Measurements from ENCODE around the gene QKI.

The QKI gene

GRCh38 chr6:163501026-163501425 lies 86.5 kb downstream of the QKI start:
- H3K4me1 ChIP-seq, result peaks cover 0 to 28% (median 0%) of the 10 kb centered on the region in 4 donors
- no peak for DNase-seq
- H3K27ac ChIP-seq, result no peak overlapping the region
- intact Hi-C loops (cut with DNase I; ENCODE audit: low total_unique reads), result no loop called here
- H3K36me3 ChIP-seq, result no peaks in the 10 kb centered on the region
- H3K27me3 ChIP-seq, result no peaks in the 10 kb centered on the region
- no peak overlapping the region for H3K4me3 ChIP-seq
- peak in 1 of 2 experiments; percentile 6 for TF ChIP-seq CTCF (IDR thresholded peaks at IDR 0.05)
- no peaks in the 10 kb centered on the region for H3K9me3 ChIP-seq

GRCh38 chr6:163501439-163501838 lies 86.9 kb downstream of the QKI start:
- DNase-seq, result no peak
- Histone ChIP-seq H3K27me3 (no peaks in the 10 kb centered on the region), H3K4me1 (peaks cover 0 to 26% (median 0%) of the 10 kb centered on the region in 4 donors), H3K27ac (no peak overlapping the region), H3K4me3 (no peak overlapping the region), H3K9me3 (no peaks in the 10 kb centered on the region), H3K36me3 (no peaks in the 10 kb centered on the region)
- no peak for TF ChIP-seq CTCF (IDR thresholded peaks at IDR 0.05)
- intact Hi-C loops (cut with DNase I; ENCODE audit: low total_unique reads), result no loop called here

GRCh38 chr6:163504984-163505640 lies 90.6 kb downstream of the QKI start:
- no peaks in the 10 kb centered on the region for H3K27me3 ChIP-seq
- H3K9me3 ChIP-seq, result peaks cover 0 to 12% (median 4%) of the 10 kb centered on the region in 3 donors
- DNase-seq, result no peak
- TF ChIP-seq CTCF (IDR thresholded peaks at IDR 0.05), result no peak
- peaks cover 0 to 21% (median 0%) of the 10 kb centered on the region in 4 donors for H3K4me1 ChIP-seq
- H3K36me3 ChIP-seq, result no peaks in the 10 kb centered on the region
- intact Hi-C loops (cut with DNase I; ENCODE audit: low total_unique reads), result no loop called here
- H3K27ac ChIP-seq, result no peak overlapping the region
- no peak overlapping the region for H3K4me3 ChIP-seq

DNA sequence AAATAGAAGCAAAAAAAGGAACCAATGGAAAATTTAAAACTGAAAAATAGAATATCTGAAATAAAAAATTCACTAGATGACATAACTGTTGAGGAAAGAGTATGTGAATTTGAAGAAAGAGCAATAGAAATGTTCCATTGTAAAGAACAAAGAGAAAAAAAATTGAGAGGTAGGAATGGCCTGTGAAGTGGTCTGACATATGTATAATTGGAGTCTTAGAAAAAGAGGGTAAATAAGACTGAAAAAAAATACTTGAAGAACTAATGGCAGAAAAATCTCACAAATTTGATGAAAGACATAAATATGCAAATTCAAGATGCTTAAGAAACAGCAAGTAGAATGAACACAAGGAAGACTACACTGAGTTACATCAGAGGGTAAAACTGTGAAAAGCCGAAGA lies 93.4 kb downstream of the QKI start:
- H3K36me3 ChIP-seq, result no peaks in the 10 kb centered on the region
- H3K27me3 ChIP-seq, result no peaks in the 10 kb centered on the region
- no peak overlapping the region for H3K4me3 ChIP-seq
- H3K9me3 ChIP-seq, result peaks cover 0 to 12% (median 4%) of the 10 kb centered on the region in 3 donors
- TF ChIP-seq CTCF (IDR thresholded peaks at IDR 0.05), result no peak
- peaks cover 0 to 4% (median 0%) of the 10 kb centered on the region in 4 donors for H3K4me1 ChIP-seq
- no peak for DNase-seq
- intact Hi-C loops (cut with DNase I; ENCODE audit: low total_unique reads), result no loop called here
- H3K27ac ChIP-seq, result no peak overlapping the region

DNA sequence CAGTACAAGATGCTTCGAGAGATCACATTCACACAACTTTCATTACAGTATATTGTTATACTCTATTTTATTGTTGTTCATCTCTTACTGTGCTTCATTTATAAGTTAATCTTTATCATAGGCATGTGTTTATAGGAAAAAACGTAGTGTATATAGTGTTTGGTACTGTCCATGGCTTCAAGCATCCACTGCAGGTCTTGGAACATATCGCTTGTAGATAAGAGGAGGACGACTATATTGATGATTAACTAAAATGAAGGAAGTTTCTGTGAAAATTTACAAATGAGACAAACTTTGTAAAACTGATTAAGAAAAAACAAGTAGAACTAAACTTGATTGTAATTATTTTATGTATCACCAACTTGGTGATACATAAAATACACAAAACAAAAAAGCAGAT lies 98.5 kb downstream of the QKI start:
- peaks cover 0 to 12% (median 0%) of the 10 kb centered on the region in 4 donors for H3K4me1 ChIP-seq
- H3K4me3 ChIP-seq, result no peak overlapping the region
- no peak overlapping the region for H3K27ac ChIP-seq
- H3K27me3 ChIP-seq, result no peaks in the 10 kb centered on the region
- no peaks in the 10 kb centered on the region for H3K36me3 ChIP-seq
- no peak for TF ChIP-seq CTCF (IDR thresholded peaks at IDR 0.05)
- intact Hi-C loops (cut with DNase I; ENCODE audit: low total_unique reads), result no loop called here
- H3K9me3 ChIP-seq, result peaks cover 0 to 6% (median 1%) of the 10 kb centered on the region in 3 donors
- no peak for DNase-seq

Data from tibial artery (tissue), 4 donors.